Measurements from ENCODE around the gene MAP2K6.
A peak's percentile ranks its signal among the peaks of the same experiment; 100 is the strongest.

Gene MAP2K6

DNA sequence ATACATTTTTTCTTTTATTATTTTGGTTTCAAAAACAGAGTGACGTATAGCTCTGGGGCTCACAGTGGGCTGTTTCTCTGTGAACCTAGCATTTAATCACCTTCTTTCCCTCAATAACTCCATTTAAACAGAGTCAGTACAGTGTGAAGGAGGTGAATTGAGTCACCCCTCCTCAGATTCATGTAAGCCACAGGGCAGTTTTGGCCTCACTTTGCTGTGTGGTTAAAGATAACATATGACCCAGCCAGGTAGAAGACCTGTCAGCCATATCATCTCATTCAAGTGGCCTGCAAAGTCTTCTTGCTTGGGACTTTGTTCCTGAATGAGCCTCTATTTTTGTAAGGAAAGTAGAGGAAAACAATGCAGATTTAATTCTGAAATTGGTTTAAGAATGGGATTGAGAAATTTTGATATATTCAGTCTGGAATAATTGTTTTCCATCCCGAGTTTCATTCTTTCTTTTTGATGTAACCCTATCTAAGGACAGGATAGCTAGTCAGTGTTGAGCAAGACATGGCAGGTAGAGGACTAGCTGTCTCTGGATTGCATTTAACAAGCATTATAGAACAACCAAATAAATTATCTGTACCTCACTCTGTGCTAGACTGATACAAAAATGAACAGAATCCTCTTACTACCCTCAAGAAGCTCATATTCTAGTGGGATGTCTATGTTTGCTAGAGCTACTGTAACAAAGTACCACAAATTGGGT is 13.1 kb downstream of the MAP2K6 start:
- no peak for DNase-seq

GRCh38 chr17:69428252-69428980 is 13.9 kb downstream of the MAP2K6 start:
- DNase-seq: no peak

DNA sequence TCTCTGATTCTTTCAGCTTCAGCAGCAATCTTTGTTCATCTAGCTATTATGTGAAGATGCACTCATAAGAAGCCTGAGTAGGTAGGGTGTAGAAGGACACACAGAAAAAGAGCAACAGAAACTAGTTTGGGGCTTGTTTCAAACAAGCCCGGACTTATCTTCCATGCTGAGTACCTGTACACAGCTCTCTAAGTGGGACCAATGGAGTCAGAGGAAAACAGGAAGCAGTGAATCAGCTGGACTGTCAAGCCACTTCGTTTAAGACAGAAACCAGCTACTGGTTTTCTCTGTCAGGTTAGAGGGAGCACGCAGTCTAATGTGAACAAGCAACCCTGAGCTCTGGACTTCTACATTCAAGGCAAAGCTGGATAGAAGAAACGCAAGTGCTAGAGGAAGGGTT is 16.0 kb downstream of the MAP2K6 start:
- DNase-seq: no peak

GRCh38 chr17:69431835-69432234 is 17.3 kb downstream of the MAP2K6 start:
- peak; percentile 23 for DNase-seq

- no peak for DNase-seq
Observed at GRCh38 chr17:69433093-69433492, 18.6 kb downstream of the MAP2K6 start.

- peak; percentile 8 for DNase-seq
Observed at GRCh38 chr17:69434164-69434579, 19.7 kb downstream of the MAP2K6 start.

DNA sequence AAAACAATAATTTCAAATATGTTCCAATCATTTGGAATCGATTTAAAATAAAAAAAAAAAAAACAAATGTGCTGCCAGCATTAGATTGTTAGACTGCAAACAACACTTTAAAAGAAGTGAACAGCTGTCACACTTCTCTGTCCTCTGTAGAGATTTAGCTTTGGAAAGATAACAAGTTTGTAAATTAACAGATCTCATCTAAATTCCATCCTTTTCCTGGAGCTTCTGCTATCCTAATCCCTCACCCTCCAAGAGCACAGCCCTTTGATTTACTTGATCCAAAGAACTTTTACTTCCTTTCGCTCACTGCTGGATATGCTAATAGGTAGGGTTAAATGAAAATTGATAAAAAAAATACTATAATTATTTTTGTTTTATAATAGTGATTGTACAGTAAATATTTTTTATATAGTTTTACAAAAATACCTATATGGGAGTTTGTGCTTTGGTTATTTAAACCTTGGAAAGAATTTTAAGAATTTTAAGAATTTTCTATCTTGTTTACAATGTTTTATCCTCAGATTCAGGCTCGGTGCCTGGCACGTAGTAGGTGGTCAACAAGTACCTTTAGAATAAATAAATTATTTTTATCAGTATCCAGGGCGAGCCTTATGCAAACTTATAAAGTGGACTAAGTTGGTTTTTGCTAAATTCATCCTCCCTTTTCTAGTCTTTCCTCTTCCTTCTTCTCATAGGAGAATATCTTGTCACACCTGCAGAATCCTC is 21.6 kb downstream of the MAP2K6 start:
- no peak for DNase-seq

- no peak for DNase-seq
Observed at GRCh38 chr17:69437475-69437874, 23.0 kb downstream of the MAP2K6 start.

DNA sequence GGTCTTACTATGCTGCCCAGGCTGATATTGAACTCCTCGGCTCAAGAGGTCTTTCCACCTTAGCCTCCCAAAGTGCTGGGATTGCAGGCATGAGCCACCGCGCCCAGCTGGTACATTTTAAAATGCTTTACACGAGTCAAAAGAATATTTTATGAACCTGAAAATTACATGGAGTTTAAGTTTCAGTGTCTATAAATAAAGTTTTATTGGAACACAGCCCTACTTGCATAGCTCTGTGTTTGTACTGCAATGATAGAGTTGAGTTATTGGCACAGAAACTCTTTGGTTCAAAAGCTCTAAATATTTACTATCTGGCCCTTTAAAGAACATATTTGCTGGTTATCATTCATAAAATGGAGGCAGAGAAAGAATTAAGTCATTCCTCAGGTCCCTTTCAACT is 24.3 kb downstream of the MAP2K6 start:
- no peak for DNase-seq

DNA sequence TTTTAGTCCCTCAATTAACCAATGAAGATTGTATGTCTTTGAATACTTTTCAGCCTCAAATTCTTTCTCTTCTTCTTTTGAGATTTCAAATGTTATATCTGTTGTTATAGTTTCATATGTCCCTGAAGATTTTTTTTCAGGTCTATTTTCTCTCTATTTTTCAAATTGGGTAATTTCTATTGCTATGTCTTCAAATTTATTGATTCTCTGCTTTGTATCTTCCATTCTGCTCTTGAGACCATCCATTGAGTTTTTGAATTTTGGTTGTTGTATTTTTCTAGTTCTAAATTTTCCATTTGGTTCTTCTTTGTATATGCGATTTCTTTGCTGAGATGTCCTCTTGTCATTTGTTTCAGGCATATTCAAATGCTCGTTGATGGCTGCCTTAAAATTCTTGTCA is 26.7 kb downstream of the MAP2K6 start:
- DNase-seq: no peak

DNA sequence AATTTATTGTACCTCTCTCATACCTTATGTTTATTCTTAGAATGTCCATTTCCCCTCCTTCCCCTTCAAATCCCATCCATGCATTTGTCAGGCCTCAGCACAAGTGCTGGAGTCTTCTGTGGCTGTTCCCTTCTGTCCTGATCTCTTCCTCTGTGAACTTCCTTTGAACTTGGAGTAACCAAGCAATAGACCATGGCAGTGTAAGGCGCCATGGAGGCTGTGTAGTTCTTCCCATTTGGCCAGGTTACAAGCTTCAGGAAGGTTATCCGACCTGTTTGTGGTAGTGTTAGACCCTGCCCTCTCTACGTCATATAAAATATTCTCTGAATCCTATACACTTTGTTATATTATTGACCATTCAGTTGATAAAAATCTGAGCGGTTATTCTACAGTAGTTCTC is 28.6 kb downstream of the MAP2K6 start:
- DNase-seq: no peak

DNA sequence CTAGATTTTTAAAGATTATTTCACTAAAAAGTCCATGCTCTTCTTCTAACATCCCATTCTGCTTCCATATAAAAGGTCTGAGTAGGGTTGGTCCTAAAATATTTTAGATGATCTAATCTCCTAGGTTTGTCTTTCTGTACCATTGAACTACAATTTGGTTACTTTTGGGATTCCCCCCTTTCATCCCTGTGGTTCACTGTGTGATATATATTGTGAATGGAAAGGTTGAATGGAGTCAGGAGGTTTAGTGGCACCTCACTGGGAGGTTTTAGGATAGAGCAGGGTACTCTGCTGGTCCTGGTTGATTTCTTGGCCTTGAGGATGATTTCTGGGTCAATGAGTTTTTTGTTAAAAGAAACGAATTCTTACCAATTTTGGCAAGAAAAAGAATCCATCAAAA is 29.5 kb downstream of the MAP2K6 start:
- no peak for DNase-seq

DNA sequence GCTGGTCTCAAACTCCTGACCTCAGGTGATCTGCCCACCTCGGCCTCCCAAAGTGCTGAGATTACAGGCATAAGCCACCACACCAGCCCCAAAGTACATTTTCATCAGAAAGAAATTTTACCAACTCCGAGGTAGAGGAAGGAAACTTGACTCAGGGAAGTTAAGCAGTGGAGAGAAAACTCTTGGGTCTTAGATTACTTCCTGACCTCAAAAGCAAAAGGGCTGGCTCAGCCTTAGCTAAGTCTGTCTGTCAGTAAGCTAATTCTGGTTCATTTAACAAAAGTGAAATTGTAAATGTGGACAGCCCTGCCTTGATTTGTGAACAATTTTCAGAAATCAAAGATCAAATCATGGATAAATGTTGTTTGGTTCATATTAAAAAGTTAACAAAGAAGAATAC is 30.6 kb downstream of the MAP2K6 start:
- no peak for DNase-seq

DNA sequence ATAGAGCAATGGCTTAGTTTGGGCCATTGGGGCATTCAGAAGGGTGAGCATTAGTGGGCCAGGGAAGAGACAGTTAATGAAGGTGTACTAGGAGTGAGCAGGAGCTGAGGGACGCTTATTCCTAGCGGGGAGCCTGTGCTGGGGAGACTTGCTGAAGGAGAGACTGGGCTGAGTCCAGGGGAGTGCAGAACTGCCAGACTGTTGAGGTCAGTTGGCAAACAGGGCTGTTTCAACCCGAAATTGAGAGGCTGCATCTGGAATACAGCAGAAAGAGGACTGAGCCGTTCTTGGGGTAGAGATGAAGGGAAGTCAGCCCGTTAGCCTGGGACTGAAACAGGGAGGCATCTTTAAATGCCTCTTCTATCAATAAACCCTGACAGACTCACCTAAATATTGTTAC is 33.2 kb downstream of the MAP2K6 start:
- no peak for DNase-seq

GRCh38 chr17:69448431-69449102 is 34.1 kb downstream of the MAP2K6 start:
- DNase-seq: no peak

GRCh38 chr17:69450131-69450530 is 35.6 kb downstream of the MAP2K6 start:
- DNase-seq: no peak

DNA sequence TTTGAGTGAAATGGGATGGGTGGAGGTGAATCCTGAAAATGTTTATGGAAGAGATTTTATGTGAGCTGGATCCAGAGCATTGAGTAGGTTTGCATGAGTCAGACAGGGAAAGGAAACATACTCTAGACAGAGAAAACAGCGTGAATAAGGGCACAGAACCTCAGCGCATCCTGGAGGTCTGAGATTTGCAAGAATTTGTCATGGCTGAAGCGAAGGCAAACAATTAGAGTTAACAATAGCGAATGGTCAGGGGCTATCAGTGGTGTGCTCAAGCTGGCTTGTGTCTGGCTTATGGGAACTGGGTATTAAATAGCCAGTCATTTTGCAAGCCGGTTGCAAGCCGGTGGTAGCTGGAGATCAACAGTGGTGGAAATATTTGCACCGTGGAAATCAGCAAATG is 36.4 kb downstream of the MAP2K6 start:
- no peak for DNase-seq

DNA sequence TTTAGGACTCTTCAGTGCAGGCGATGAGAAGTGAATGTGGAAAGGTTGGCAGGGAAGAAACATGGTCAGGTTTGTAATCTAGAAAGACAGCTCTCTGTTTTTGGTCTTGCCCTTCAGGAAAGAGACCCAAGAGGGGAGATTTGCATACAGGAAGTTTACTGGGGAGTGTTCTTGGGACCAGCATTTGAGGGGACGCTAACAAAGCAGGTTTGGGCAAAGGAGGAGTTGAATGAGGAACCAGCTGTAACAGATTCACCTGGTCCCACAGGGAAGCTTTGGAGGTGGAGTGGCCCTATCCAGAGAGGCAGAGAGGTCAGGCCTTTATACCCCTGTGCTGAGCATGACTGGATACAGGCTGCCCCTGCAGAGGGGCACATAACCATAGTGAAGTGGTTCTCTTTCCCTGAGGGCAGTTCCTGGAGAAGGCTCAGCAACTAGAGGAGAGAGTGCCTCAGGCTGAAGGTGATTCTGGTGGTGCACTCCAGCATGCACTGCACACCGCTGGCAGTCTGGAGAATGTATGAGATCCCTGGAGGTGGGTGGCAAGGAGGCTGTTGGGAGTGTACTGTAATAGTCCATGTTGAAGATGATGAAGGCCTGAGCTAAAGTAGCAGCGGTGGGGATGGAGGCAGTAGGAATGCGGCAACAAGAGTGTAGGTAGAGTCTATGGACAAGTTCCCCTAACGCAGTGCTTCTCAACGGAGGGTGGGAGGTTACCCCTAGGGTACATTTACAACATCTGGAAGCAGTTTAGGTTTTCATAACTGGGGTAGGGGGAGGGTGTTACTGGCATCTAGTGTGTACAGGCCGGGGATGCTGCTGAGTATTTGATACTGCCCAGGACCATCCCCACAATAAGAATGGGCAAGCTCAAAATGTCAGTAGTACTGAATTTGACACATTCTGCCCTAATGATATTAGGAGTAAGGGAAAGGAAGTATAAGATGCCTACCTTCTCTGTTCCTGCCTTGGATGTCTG is 37.2 kb downstream of the MAP2K6 start:
- no peak for DNase-seq

GRCh38 chr17:69452664-69453260 is 38.3 kb downstream of the MAP2K6 start:
- no peak for DNase-seq

- DNase-seq: no peak
Observed at GRCh38 chr17:69454051-69454450, 39.6 kb downstream of the MAP2K6 start.

GRCh38 chr17:69455040-69455439 is 40.5 kb downstream of the MAP2K6 start:
- DNase-seq: no peak

DNA sequence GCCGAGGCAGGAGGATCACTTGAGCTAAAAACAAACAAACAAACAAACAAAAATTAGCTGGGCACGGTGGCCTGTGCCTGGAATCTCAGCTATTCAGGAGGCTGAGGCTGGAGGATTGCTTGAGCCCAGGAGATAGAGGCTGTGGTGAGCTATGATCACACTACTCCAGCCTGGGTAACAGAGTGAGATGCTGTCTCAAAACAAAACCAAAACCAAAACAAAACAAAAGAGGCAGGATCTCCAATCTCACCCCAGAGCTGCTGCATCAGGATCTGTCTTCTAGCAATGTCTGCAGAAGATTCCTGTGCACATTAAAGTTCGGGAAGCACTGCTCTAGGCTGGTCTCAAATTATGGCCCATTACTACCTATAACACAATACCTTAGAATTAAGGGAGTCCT is 43.1 kb downstream of the MAP2K6 start:
- DNase-seq: no peak

Measured in NCI-H774 (cell line).